GM18526 (cell line): ENCODE results near the gene STK40.

ENCODE experiments used
- POLR2A ChIP-seq: IDR thresholded peaks from 3 replicates; pipeline ENCODE4 v1.6.1; 2011; ENCODE audit not compliant: insufficient read length; ENCODE audit errors: extremely low read depth

STK40 gene

GRCh38 chr1:36303650-36304360, 81.9 kb downstream of the STK40 start:
- no peak for TF ChIP-seq POLR2A

- TF ChIP-seq POLR2A = no peak
These were observed 82.5 kb downstream of the STK40 start for GRCh38 chr1:36303244-36303643.

- TF ChIP-seq POLR2A = no peak
These were observed 84.5 kb downstream of the STK40 start for GRCh38 chr1:36301220-36301619.

- no peak for TF ChIP-seq POLR2A
These were observed 85.2 kb downstream of the STK40 start for GRCh38 chr1:36300526-36300925.

GRCh38 chr1:36298640-36299039, 87.1 kb downstream of the STK40 start:
- no peak for TF ChIP-seq POLR2A

GRCh38 chr1:36297062-36297461, 88.7 kb downstream of the STK40 start:
- TF ChIP-seq POLR2A = no peak

- TF ChIP-seq POLR2A = no peak
These were observed 90.3 kb downstream of the STK40 start for GRCh38 chr1:36295390-36295789.
